ENCODE results near the gene UTS2B.

The UTS2B gene

DNA sequence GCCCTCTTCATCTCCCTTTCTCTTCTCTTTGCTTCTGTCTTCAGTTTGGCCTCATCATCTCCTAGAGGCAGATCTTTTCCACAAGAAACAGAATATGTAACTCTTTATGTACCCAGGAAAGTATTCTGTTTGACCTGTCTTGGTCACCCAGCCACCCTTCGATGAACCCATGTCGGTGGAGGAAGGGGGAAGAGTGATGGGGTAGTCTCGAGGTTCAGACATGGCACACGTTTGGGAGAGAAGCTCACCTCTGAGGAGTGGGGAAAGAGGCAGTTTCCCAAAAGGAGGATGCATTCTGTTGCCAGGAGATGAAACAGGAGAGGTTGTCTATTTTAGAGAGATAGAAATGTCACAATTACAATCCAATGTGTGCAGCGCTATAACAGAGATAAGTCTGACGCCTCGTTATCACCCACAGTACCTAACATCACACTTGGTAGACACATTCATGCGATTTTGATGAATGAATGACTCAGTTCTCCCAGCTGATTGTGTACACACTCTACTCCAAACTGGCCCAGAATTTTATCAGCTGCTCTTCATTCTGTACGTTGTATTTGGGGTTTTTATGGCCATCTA, 1.9 kb downstream of the UTS2B start:
- H3K4me3 ChIP-seq (ENCODE audit: low read depth, low read length), result no peak overlapping the region

DNA sequence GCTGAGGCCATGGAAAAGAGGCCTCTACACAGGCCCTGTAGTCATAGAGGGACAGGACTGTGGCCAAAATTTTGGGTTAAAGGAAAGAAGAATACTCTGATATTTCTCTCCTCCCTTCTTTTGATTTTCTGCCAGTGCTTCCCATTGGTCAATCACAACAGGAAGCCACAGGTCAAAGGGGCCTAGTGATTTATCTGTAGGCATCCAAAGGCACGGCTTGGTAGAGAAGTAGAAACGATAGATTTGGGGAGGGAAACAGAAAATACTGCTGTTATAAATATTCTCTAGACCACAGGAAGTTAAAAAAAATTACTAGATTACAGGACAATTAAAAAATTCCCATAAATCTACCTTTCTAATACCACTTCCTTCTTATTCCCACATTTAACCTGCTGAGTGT, 2.8 kb downstream of the UTS2B start:
- no peak overlapping the region for H3K4me3 ChIP-seq (ENCODE audit: low read depth, low read length)
- no peak for TF ChIP-seq CTCF (IDR thresholded peaks at IDR 0.05; ENCODE audit: borderline replicate concordance, insufficient read depth, low read depth, low read length)

More for the DNA sequence above, 1.9 kb downstream of the UTS2B start:
- TF ChIP-seq CTCF (IDR thresholded peaks at IDR 0.05; ENCODE audit: borderline replicate concordance, insufficient read depth, low read depth, low read length), result no peak

- no peak overlapping the region for H3K4me3 ChIP-seq (ENCODE audit: low read depth, low read length)
- TF ChIP-seq CTCF (IDR thresholded peaks at IDR 0.05; ENCODE audit: borderline replicate concordance, insufficient read depth, low read depth, low read length), result no peak
Observed at GRCh38 chr3:191324936-191325335, 5.4 kb downstream of the UTS2B start.

DNA sequence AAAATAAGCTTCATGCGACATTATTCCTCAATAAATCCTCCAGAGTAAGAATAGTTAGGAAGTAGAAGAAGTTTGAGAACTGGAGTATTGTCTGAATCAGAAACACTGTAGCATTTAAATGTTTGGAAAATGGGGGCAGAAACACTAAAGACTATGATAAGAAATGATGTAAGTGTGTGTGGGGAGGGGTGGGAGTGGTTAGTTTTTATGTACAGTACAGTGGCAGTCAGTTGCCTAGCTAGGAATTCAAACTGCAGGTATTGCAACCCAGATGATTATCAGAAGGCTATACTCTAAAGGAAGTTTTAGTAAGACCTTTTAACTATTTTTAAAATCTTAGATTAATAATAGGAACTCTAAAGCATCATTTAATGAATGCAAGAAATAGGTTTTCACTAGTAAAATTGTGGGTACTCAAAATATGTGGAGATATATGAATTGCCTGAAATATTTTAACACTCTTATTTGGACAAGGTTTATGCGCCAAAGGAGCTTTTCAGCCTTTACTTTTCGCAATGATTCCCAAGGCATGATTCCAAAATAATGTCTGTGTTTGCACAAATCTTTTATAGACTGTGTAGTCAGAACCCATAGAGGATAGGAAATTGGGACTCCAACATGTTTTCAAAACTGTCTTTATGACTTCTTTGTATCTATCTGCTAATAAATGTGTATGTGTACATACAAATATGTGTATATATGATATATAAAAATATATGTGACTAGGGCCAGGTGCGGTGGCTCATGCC, 9.1 kb downstream of the UTS2B start:
- TF ChIP-seq CTCF (IDR thresholded peaks at IDR 0.05; ENCODE audit: borderline replicate concordance, insufficient read depth, low read depth, low read length), result no peak

DNA sequence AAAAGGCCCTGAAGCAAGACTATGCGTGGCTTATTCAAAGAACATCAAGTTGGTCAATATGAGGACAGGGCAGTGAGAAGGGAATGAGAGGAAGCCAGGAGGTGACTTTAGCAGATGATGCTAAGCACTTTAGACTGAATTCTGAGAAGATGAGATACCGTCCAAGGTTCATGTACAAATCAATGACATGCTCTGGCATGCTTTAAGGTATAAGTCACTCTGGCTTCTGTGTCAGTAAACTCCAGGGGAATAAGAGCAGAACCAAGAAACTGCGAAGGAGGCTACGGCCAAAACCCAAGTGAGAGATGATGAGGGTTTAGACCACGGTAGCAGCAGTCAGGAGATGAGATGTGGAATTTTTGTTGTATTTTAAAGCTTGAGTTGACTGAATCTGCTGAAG, 10.0 kb downstream of the UTS2B start:
- H3K4me3 ChIP-seq (ENCODE audit: low read depth, low read length), result no peak overlapping the region
- no peak for TF ChIP-seq CTCF (IDR thresholded peaks at IDR 0.05; ENCODE audit: borderline replicate concordance, insufficient read depth, low read depth, low read length)

More for the DNA sequence above, 9.1 kb downstream of the UTS2B start:
- no peak overlapping the region for H3K4me3 ChIP-seq (ENCODE audit: low read depth, low read length)

GRCh38 chr3:191316876-191317603, 13.3 kb downstream of the UTS2B start:
- no peak overlapping the region for H3K4me3 ChIP-seq (ENCODE audit: low read depth, low read length)

More at GRCh38 chr3:191316876-191317603, 13.3 kb downstream of the UTS2B start:
- no peak for TF ChIP-seq CTCF (IDR thresholded peaks at IDR 0.05; ENCODE audit: borderline replicate concordance, insufficient read depth, low read depth, low read length)
